Prostate gland (tissue), 2 donors: Measurements from ENCODE around the gene MBD3L3. TPM values are rescaled to one million over a fixed set of nuclear protein-coding genes. Genes with fewer than 3 reads are reported as not detected.
"Not testable (repeated sequence)": the region's sequence is repeated elsewhere in the genome, so short reads cannot be mapped to it uniquely, and the experiment has no call there.

Experiments used
- DNase-seq: peaks from one replicate; pipeline ENCODE4 v3.0.0-alpha.2; 2019; ENCODE audit warnings: low spot score
- H3K27ac ChIP-seq, 2 donors: fragments of 200-600 bp; sonication (generic); 2 replicates each; pipeline ENCODE4 v1.5.1; 2017 to 2019
- H3K27me3 ChIP-seq: fragments of 200-600 bp; sonication (generic); replicated peaks from 2 replicates; pipeline ENCODE4 v1.5.1; 2019; ENCODE audit not compliant: insufficient read depth
- H3K36me3 ChIP-seq, 2 donors: fragments of 200-600 bp; sonication (generic); 1 replicate in 1 of 2; 2 replicates in 1 of 2; pipeline versions ENCODE4 v1.5.1 to v1.8.1; 2017 to 2019
- H3K4me1 ChIP-seq: fragments of 200-600 bp; sonication (generic); replicated peaks from 2 replicates; pipeline ENCODE4 v1.5.1; 2019
- H3K4me3 ChIP-seq, 2 donors: fragments of 200-600 bp; sonication (generic); 2 replicates each; pipeline ENCODE4 v1.5.1; 2017 to 2019
- H3K9me3 ChIP-seq: fragments of 200-600 bp; sonication (generic); 2 replicates; pipeline ENCODE4 v1.5.1; 2017
- POLR2A ChIP-seq: fragments of 450-650 bp; IDR thresholded peaks from one replicate; pipeline ENCODE4 v1.6.1; 2016; ENCODE audit warnings: antibody characterized with exemption, mild to moderate bottlenecking
- POLR2AphosphoS5 ChIP-seq: sonication (generic); formaldehyde crosslinking; IDR thresholded peaks from one replicate; pipeline ENCODE4 v1.6.1; 2017; ENCODE audit warnings: antibody characterized with exemption
- WGBS: methylation state at CpG from one replicate; pipeline ENCODE4 v1.1.5; 2018; 5-methylcytosine and 5-hydroxymethylcytosine counted together
- intact Hi-C: fragments of 100-400 bp; cut with DNase I; formaldehyde crosslinking; loops from one replicate; pipeline ENCODE4 v1.14.2; 2022
- total RNA-seq, 2 donors: library from RNA; depleted of rRNA; stranded (reverse); fragments of >200 nt; gene quantifications; one replicate each; pipeline ENCODE4 v1.1.0, GENCODE V29; 2016
- TF ChIP-seq, protein P1 (sequence below), 4 experiments: fragments of 200-600 bp in 2 of 4; fragments of 450-650 bp in 2 of 4; sonication (generic) in 2 of 4; IDR thresholded peaks; 1 replicate in 3 of 4; 2 replicates in 1 of 4; pipeline ENCODE4 v1.5.1; 2016 to 2019; ENCODE audit warnings: antibody characterized with exemption in 4 of 4, mild to moderate bottlenecking in 2 of 4, moderate library complexity in 2 of 4

MBD3L3 gene
- 1 to 10 TPM in 1 of 2 donors, not detected in 1; 1.5 TPM for total RNA-seq

DNA sequence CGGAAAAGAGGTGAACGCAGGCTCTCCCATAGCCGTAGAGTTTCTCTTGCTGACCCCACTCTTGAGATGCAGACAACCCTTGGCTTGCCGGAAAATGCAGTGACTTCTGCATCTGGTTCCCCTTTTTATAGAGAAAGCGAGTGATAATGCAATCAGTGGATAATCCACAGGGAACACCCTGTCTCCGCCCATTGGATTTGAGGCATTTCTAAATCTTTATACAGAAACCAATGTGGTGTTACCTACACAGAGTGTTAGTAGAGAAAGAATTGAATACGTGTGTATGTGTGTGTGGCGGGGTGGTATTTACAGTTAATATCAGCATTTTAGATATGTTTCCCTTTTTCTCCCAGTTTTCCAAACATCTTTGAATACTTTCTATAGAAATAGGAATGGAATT is at the start of gene MBD3L3:
Gene MBD3L3 (minus strand): TSS at position 101 of the 400 bp plus-strand sequence. CDS start 71 bp downstream, at position 30.
- H3K4me1 ChIP-seq, DNase-seq, H3K9me3 ChIP-seq, H3K27ac ChIP-seq, intact Hi-C loops, H3K27me3 ChIP-seq, H3K4me3 ChIP-seq, H3K36me3 ChIP-seq: not testable (repeated sequence)
- no CpG with 5 or more reads among the region's 8 CpGs for WGBS

DNA sequence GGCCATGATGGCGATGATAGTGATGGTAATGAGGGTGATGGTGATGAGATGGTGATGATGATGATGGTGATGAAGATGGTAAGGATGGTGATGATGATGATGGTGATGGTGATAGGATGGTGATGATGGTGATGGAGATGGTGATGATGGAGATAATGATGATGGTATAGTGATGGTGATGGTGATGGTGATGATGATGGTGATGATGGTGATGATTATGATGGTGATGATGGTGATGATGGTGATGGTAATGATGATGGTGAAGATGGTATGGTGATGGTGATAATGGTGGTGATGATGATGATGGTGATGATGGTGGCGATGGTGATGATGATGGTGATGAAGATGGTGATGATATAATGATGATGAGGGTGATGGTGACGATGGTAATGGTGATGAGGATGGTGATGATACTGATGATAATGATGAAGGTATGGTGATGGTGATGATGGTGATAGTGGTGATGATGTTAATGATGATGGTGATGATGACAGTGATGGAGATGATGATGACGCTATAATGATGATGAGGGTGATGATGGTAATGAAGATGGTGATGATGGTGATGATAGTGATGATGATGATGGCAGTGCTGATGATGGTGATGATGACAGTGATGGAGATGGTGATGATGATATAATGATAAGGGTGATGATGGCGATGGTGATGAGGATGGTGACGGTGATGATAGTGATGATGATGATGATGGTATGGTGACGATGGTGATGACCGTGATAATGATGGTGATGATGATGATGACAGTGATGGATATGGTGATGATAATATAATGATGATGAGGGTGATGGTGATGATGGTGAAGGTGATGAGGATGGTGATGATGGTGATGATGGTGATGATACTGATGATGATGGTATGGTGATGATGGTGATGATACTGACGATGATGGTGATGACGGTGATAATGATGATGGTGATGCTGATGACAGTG is 48.5 kb upstream of the MBD3L3 start:
- H3K27ac ChIP-seq, result no peak overlapping the region
- H3K4me3 ChIP-seq, result no peak overlapping the region
- intact Hi-C loops, result no loop called here
- no peak for DNase-seq
- TF ChIP-seq, protein P1, sequence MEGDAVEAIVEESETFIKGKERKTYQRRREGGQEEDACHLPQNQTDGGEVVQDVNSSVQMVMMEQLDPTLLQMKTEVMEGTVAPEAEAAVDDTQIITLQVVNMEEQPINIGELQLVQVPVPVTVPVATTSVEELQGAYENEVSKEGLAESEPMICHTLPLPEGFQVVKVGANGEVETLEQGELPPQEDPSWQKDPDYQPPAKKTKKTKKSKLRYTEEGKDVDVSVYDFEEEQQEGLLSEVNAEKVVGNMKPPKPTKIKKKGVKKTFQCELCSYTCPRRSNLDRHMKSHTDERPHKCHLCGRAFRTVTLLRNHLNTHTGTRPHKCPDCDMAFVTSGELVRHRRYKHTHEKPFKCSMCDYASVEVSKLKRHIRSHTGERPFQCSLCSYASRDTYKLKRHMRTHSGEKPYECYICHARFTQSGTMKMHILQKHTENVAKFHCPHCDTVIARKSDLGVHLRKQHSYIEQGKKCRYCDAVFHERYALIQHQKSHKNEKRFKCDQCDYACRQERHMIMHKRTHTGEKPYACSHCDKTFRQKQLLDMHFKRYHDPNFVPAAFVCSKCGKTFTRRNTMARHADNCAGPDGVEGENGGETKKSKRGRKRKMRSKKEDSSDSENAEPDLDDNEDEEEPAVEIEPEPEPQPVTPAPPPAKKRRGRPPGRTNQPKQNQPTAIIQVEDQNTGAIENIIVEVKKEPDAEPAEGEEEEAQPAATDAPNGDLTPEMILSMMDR (IDR thresholded peaks at IDR 0.05), result no peak
- TF ChIP-seq POLR2AphosphoS5, result no peak
- no peak for TF ChIP-seq POLR2A
- H3K36me3 ChIP-seq, result no peaks in the 10 kb centered on the region
- no peaks in the 10 kb centered on the region for H3K9me3 ChIP-seq
- H3K4me1 ChIP-seq, result no peaks in the 10 kb centered on the region
- H3K27me3 ChIP-seq, result no peaks in the 10 kb centered on the region
- WGBS, result 89% methylated on average over 10 of the region's 10 CpGs

DNA sequence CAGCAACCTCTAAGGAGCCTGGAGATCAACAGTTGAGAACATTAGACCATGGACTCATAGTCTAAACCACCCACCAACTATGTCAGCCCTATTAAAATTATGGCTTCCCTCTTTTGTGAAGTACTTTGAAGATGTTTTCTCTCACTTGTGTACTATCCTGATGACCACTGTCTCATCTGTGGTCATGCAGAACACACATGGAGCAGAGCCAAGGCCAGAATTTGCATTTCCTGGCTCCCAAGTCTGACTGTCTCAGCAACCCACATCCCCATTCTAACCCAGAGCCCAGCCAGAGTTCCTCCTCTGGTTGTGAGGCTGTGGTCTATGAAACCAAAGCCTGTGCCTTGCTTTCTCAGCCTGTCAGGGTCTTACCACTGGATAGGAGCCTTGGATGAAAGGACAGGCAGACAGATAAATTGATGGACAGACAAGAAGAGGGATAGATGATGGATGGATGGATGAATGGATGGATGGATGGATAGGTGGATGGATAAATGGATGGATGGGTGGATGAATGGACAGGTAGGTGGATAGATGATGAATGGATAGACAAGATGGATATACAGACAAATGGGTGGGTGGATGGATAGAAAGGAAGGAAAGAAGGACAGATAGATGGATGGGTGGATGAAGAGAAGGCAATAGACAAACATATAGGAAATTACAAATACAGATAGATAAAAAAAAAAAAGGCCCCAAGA is 46.4 kb upstream of the MBD3L3 start:
- Histone ChIP-seq H3K36me3 (no peaks in the 10 kb centered on the region), H3K4me1 (no peaks in the 10 kb centered on the region), H3K27ac (no peak overlapping the region), H3K27me3 (no peaks in the 10 kb centered on the region), H3K9me3 (no peaks in the 10 kb centered on the region), H3K4me3 (no peak overlapping the region)
- TF ChIP-seq POLR2AphosphoS5, result no peak
- no peak for TF ChIP-seq POLR2A
- TF ChIP-seq, protein P1 (IDR thresholded peaks at IDR 0.05), result no peak
- intact Hi-C loops, result no loop called here
- no peak for DNase-seq

DNA sequence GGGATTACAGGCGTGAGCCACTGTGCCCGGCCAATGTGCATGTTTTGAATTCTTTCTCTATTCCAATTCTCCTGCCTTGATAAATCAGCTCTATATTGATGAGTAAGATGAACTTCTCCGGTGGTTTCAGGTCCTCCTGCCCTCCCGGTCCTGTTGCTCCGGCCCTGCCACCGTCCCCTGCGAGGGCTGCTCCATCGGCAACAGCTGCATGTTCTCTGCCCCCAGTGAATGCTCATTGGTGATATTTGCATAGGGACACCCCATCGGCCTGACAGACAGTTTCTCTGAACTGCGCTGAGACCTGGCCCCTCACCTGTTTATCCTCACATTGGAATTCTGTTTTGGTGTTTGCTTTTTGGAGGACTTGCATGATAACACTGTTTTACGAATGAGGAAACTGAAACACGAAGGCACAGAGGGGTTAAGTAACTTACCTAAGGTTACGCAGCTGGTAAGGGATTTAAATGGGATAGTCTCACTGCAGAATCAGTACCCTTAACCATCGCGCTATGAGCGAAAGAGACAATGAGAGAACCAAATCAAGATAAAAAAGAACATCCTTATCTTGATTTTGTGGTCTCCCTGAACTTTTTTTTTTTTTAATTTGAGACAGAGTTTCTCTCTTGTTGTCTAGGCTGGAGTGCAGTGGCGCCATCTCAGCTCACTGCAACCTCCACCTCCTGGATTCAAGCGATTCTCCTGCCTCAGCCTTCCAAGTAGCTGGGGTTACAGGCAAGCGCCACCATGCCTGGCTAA is 43.2 kb upstream of the MBD3L3 start:
- no peaks in the 10 kb centered on the region for H3K4me1 ChIP-seq
- H3K9me3 ChIP-seq, result no peaks in the 10 kb centered on the region
- WGBS, result 53% methylated on average over 19 of the region's 19 CpGs
- H3K36me3 ChIP-seq, result no peaks in the 10 kb centered on the region
- no peak overlapping the region for H3K4me3 ChIP-seq
- H3K27me3 ChIP-seq, result no peaks in the 10 kb centered on the region
- intact Hi-C loops, result no loop called here
- no peak for DNase-seq
- no peak overlapping the region for H3K27ac ChIP-seq
- TF ChIP-seq, protein P1 (IDR thresholded peaks at IDR 0.05), result no peak
- TF ChIP-seq POLR2A (no peak), POLR2AphosphoS5 (no peak)

DNA sequence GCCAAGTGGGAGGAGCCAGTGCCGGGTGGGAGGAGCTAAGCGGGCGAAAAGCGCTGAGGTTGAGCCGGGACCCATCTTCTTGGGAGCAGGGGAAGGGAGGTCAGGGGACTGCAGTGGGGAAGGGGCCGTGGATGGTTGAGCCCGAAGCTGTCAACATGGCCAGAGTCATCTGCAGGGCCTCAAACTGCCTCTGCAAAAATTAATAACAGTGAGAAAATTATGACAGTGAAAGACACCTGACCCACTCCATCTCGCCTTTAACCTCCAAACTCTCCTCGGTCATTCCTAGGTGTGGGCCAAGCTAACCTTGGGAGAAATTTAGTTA is 41.1 kb upstream of the MBD3L3 start:
- no peaks in the 10 kb centered on the region for H3K4me1 ChIP-seq
- peak overlapping the region; percentile 85 to 91 for H3K27ac ChIP-seq
- 14% methylated on average over 9 of the region's 9 CpGs for whole genome bisulfite sequencing
- DNase-seq, result no peak
- TF ChIP-seq, protein P1 (IDR thresholded peaks at IDR 0.05), result no peak
- TF ChIP-seq POLR2A, result no peak
- TF ChIP-seq POLR2AphosphoS5, result no peak
- no peaks in the 10 kb centered on the region for H3K9me3 ChIP-seq
- peak overlapping the region; percentile 45 to 54 for H3K4me3 ChIP-seq
- intact Hi-C loops, result loop anchor here (2.0 to 10.0 kb wide), 2 partner anchors 241 to 535 kb away; partner anchors contain the start of genes PCP2 and STXBP2
- H3K36me3 ChIP-seq, result no peaks in the 10 kb centered on the region
- no peaks in the 10 kb centered on the region for H3K27me3 ChIP-seq
